ENCODE data around the gene CC2D2B.
A peak's percentile ranks its signal among the peaks of the same experiment; 100 is the strongest.
"Not testable (repeated sequence)": the region's sequence is repeated elsewhere in the genome, so short reads cannot be mapped to it uniquely, and the experiment has no call there.

CC2D2B gene, protein sequence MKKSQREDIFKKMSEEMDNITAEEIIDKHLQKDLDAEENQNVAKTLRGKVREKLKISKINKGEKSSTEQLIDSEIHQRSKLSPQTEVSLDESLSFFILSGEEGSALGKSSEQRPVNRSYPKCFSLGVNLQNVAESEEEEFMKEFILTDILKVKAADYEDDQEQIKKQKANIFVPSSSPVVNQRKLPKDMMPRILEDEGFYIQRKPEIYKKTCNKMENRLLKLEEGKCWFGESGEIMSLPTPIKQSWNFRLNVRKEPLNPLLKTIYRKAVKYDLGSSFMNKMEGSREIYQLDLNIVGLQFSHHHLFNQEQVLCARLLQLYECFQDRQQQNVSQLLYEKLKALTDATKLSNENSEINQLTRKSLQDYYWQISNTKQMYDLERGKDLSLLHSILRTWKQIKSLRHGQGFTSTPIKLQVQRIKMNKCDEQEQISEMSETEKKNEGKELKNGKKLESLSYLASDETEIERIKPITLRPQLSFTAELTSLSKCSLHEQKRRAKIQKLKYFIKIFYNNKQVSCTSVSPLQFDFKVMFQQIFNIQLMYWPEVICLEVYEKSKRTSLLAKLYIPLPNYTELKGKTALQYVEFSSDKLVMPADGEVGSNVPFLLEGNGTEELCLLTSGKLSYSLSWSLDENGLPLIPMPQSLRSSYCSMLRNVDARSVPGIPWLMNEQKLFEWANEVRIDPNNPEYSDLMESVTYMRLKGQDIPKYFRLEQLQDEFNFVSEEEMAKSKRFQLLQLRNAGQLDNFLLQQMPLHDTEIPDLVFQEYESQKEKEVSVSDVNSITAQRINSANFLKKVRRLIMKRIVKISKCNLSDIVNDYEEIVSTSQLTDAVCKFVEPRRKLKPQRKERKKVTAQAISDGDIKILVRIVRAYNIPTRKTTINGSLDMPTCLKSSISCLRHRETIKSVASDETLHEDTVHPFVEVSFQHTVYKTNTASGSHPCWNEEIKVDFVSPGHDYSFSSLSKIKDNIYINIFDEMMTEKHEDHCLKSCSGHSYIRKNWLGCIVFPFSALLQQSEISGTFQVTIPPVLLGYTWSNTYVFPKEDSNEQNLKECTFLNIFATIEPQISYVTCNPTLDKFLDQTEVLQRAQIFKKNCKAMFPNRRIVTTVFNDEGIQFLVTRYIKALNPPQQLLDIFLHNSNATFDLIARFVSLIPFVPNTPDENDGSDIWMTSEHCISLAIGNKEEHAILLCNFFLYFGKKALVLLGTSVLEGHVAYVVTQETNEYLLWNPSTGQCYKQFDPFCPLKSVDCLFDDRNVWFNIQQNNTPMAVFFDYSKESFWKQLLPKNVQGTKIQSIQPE (N-terminal part only)

DNA sequence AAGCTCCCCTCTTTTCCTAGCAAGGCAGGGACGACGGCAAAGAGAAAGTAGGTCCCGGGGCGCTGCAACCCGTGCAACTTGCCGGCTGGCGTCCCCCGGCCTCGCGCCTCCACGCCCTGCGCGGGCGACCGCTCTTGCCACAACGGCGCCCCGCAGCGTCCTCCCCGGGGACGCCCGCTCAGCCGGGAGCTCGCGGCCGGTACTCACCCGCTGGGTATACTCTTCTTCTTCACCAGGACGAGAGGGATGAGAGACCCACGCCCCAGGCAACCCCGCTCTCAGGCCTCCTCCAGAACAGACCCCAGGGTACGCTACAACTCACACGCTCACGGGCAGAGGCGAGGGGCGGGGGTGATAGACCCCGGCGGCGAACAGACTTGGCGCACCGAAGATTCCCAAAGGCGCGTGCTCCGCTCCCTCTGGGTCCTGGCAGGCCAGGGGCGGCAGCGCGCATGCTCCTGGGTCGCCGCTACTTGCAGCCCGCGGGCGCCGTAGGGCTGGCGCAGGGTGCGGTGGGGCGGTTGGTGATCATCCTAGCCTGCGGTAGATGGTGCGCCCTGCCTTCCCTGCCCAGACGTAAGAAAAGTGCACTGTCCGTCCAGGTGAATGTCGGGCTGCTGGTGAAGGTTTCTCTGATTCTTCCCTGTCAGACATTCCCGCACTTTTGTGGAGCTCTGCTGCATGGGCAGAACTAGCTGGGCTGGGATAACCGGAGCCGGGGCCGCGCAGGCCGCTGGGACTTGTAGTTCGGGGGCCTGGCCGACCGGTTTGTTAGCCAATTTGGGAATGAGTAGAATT is at the start of gene CC2D2B:
TSS of gene CC2D2B (plus strand) at position 520 of the 798 bp plus-strand sequence. CDS start 3,349 bp downstream, outside the sequence.
- DNase-seq = peak; percentile 60

DNA sequence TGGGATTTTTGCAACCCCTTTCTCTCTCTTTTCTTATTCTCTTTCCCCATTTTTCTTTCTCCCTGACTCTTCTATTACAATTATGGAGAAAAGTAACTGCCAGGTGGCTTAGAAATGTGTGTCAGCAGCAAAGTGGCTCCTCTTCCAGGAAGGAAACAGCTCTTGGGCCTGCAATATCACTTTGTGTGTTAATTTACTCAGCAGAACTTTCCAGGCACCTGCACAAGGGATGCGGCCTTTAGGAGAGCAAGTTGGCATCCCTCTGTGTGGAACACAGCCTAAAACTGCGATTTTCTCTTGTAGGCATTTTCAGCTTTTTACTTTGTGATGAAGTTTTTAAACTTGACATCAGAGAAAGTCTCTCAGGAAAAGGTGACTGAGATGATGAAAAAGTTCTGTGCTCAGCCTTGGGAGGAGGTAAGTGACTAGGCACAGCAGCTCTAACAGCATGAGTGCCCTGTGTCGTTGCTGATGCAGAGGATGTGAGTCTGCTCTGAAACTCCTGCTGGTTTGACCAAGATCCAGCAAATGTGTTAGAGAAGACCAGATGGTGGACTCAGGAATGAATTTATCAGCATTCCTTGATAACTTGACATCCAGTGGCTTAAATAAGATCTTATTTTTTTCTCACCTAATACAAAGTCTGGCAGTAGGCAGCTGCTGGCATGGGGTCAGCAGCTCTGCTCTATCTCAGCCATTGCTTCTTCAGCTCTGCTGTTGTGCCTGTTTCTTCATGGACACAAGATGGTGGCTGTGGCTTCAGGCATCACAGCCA is 47.4 kb upstream of the CC2D2B start:
- no peak for DNase-seq

DNA sequence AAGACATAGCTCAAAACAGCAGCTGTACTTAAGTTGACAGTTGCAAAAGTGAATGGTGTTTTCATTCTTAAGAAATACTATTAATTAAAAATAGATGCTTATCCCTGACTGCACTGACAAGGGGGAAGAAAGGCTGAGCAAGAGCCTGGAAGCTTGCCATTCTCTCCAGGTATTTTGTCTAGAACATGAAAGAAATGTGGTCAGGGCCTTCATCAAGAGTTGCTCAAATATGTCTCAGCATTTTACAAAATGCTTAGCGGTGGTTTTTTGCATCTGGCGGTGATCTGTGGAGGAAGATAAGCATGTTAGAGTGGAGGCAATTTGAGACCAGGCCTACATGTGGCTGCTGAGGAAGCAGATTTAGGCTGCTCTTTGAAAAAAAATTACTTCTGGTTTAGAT is 46.4 kb upstream of the CC2D2B start:
- no peak for DNase-seq

DNA sequence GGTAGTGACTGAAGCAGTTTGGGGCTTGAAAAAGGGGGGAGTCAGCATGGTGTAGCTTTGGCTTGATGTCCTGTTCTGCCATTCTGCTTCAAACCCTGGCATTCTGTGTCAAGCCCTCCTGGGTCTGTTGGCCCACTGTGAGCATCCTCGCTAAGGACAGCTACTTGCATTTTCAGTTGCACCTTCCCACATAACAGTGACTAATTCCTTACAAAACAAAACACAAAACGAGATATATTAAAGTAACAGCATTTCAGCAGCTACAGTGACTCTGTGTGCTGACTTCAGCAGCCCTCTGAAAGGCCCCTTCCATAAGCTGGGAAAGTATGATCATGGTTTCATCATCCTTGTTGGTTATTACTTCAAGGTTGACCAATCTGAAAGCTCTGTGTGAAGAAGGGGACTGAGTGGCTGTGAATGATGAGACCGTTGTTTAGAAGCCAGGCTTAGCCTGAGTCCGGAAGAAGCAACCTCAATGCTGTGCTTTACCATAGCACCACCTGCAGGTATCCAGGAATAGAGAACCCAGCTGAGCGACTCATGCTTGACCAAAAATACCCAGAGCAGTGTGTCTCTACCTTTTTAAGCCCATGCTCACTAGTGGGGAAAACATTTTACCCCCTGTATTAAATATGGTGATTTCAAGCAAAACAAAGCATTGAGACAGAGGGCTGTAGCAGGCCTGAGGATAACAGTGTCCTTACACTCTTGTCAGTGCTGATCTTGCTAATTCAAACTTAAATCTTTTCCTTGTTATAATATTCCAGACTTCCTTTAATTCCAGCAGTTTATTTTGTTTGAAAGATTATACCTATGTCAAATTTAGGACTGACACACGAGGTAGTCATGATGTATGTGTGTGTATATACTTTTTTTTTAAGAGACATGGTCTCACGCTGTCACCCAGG is 42.6 kb upstream of the CC2D2B start:
- peak; percentile 11 for DNase-seq

DNA sequence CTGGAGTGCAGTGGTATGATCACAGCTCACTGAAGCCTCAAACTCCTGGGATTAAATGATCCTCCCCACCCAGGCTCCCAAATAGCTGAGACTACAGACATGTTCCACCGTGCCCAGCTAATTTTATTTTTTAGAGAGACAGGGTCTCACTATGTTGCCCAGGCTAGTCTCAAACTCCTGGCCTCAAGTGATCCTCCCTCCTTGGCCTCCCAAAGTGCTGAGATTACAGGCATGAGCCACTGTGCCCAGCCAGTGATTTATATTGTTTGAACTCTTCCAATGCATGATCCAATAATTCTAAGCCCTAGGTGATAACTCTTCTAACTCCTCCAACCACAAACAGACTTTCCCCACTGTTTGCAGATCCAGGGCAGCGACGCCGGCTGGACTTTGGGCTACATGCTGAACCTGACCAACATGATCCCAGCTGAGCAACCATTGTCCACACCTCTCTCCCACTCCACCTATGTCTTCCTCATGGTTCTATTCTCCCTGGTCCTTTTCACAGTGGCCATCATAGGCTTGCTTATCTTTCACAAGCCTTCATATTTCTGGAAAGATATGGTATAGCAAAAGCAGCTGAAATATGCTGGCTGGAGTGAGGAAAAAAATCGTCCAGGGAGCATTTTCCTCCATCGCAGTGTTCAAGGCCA is 41.8 kb upstream of the CC2D2B start:
- no peak for DNase-seq

DNA sequence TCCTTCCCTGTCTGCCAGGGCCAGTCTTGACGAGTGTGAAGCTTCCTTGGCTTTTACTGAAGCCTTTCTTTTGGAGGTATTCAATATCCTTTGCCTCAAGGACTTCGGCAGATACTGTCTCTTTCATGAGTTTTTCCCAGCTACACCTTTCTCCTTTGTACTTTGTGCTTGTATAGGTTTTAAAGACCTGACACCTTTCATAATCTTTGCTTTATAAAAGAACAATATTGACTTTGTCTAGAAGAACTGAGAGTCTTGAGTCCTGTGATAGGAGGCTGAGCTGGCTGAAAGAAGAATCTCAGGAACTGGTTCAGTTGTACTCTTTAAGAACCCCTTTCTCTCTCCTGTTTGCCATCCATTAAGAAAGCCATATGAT is 41.3 kb upstream of the CC2D2B start:
- DNase-seq = no peak

DNA sequence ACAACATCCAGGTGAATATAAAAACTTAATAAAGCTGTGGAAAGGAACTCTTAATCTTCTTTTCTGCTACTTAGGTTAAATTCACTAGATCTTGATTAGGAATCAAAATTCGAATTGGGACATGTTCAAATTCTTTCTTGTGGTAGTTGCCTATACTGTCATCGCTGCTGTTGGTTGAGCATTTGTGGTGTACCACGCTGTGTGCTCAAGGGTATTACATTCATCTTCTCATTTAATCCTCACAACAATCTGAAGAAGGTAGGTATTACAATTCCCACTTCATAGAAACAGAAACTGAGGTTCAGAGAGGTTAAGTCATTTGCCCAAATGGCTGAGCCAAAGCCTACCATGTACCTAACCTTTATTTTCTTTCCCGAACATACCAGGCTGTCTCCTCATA is 39.9 kb upstream of the CC2D2B start:
- no peak for DNase-seq

DNA sequence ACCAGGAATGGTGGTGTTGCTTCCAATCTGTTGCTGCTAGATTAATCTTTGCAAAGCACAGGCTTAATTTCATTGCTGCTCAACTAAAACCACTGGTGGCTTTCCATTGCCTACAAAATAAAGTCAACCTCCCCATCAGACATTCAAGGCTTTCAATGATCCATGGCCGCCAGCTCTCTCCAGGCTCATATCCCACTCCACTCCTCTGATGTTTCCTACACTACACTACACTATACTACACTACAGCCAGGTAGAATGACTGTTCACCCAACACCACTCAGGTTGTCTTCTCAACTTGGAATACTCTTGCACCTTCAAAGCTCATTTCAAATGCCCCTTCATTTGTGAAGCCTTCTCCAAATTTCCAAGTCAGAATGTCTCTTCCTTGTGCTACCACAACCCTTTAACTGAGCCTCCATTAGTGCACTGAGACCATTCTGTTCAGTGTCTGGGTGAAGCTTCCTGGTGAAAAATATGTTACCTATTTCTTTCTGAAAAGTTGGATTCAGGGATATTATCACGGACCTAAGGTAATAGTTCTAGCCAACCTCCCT is 35.5 kb upstream of the CC2D2B start:
- no peak for DNase-seq

DNA sequence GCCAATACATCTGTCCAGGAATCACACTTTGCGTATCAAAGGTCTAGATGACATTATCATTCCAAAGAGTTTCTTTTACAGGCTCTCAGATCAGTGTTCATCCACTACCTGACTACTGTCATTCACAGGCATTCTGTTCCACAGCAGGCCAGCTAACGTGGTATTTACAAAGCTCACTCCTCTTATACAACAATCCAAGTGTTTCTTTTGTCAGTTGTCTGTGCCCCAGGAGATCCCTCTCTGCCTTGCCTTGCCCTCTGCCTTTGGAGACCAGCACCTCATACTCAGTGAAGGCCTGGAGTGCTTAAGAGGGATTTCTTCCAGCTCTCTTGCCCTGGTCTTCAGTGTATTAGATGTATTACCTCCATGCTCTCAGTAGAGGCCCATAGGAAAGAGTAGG is 34.6 kb upstream of the CC2D2B start:
- DNase-seq = no peak

DNA sequence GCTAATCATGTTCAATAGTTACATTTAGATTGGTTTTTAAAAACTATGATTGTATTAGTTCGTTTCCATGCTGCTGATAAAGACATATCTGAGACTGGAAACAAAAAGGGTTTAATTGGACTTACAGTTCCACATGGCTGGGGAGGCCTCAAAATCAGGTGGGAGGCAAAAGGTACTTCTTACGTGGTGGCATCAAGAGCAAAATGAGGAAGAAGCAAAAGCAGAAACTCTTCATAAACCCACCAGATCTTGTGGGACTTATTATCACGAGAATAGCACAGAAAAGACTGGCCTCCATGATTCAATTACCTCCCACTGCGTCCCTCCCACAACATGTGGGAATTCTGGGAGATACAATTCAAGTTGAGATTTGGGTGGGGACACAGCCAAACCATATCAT is 34.1 kb upstream of the CC2D2B start:
- no peak for DNase-seq

DNA sequence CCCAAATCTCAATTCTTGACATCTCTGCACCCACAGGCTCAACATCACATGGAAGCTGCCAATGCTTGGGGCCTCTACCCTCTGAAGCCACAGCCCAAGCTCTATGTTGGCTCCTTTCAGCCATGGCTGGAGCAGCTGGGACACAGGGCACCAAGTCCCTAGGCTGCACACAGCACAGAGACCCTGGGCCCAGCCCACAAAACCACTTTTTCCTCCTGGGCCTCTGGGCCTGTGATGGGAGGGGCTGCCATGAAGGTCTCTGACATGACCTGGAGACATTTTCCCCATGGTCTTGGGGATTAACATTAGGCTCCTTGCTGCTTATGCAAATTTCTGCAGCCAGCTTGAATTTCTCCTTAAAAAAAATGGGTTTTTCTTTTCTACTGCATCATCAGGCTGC is 33.0 kb upstream of the CC2D2B start:
- DNase-seq = not testable (repeated sequence)

DNA sequence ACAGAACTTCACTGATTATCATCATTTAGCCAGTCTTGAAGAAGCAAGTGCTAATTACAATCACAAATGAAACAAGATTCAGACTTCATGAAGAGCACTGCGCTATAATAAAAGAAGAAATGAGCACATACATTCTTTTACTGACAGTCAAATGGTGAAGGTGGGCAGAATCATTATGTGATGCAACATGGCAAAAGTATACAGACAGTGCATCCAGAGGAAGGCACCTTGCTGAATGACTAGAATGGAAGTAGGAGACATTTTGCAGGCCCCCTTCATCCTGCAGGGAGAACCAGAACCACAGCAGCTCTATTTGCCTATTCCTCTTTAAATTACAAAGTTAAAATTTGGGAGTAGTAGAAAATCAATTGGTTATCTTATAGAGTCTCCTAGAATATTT is 31.0 kb upstream of the CC2D2B start:
- DNase-seq = no peak

DNA sequence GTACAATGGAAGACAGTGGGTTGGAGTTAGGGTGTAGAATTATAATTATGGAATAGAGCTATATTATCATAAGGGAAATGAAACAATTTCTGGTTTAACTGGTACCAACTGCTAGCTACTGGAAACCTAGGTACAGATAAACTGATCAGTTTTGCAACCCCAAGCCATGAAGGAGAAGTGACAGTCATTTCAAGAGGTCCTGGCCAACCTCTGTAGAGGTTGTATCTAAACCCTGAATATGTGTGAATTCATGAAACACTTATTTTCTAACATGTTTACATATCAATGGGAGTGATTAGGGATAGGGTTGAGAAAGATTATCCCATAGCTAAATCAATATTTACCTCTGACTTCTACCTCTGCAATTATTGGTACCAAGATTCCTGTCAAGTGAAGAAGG is 29.9 kb upstream of the CC2D2B start:
- DNase-seq = no peak

DNA sequence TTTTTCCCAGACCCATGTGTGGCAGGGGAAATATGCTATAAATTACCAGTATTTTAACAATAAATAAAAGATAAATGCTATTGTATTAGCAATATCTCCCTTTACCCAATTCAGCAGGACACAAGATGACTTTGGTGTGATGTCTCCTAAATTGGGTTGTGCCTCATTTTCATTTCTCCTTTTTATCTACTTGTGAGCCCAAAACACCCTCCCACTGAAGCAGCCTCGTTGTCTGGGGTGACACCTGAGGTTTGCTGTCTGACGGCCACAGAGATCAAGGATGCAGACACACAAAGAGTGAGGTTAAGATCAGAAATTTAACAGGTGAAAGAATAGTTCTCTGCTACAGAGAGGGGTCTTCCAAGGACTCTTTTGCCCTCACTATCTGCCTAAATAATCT is 27.1 kb upstream of the CC2D2B start:
- DNase-seq = no peak

DNA sequence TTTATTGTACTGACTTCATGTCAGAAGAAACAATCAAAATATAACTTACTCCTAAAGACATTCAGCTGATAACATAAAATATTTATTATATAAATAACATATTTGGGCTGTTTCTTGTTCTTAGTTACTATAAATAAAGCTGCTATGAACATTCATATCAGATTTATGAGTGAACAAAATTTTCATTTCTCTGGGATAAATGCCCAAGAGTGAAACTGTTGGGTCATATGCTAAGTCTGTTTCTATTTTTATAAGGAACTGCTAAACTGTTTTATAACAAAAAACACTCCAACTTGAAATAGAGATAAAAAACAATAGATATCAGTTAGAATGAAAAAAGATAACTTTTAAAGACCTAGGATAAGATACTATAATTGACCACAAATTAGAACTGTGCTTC is 26.5 kb upstream of the CC2D2B start:
- no peak for DNase-seq

DNA sequence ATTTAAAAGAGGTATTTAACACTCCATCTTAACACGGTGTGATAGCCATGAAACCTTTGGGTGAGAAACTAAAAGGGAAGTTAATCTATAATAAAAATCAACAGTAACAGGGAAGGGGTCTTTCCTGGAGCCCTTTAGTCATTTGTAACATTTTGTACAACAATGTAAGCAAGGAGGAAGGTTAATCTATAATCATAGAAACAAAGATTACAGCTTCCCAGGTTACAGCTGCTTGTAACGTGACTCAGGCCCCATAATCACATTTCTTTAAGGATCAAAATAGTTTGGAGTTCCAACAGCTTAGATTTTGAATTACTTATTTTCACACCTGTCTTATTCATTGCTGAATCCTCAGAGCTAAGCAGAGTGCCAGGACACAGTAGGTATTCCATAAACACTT is 17.9 kb upstream of the CC2D2B start:
- DNase-seq = no peak

DNA sequence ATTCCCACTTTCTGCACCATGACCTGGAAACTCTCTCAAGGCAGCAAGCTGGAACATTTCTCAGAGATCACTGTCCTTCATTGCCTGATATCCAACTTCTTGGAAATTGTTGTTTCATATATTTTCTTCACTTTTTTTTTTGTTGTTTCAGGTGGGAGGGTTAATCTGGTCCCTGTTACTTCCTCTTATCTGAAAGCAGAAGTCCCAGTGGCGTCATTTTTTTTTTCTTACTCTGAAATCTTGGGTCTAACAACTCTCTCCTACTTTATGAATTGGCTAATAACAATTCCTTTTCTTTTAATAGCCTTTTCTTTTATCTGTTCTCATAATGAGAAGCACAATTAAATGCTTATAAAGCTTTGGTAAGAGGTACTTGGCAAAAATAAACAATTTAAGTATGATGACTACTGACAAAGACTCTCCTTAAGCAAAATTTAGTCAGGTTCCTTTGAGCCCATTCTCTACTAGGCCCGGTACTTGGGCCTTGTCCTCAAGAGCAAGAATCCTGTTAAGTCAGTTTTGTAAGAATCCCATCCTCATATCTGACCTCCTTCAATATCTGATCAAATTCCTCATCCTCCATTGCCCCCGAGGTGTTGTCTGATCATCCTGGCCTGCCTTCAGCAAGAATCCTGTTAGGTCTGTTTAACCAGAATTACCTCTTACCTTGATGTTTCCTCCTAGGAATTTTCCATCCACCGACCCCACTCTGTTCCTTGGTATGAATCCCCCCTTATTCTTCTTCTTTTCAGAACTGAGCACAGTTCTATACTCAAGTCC is 11.5 kb upstream of the CC2D2B start:
- peak; percentile 45 for DNase-seq

DNA sequence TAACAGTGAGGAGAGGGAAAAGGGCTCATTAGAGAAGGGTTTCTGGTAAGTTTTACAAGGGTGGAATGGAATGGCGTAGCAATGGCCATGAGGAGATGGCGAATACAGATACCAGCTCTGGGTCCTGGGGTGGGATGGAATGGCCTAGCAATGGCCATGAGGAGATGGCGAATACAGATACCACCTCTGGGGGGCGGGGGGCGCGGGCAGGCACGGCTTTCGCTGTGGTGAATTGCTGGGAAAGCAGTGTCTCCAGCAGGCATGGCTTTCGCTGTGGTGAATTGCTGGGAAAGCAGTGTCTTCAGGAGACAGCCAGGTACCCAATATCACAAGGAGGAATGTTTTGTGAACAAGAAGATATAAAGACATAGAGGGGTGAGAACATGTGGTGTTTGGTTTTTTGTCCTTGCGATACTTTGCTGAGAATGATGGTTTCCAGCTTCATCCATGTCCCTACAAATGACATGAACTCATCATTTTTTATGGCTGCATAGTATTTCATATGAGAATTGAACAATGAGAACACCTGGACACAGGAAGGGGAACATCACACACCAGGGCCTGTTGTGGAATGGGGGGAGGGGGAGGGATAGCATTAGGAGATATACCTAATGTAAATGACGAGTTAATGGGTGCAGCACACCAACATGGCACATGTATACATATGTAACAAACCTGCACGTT is 1.7 kb upstream of the CC2D2B start:
- not testable (repeated sequence) for DNase-seq
